Osteoblast (primary cell): Measurements from ENCODE around the gene KCNK5. TPM values are rescaled to one million over a fixed set of nuclear protein-coding genes. Genes with fewer than 3 reads are reported as not detected.

Source experiments
- DNase-seq: peaks from one replicate; pipeline ENCODE4 v3.0.0; 2011; ENCODE audit warnings: low spot score, mixed read lengths; ENCODE audit not compliant: insufficient read length; ENCODE audit errors: missing footprints
- H2AFZ ChIP-seq: 2 replicates; pipeline ENCODE4 v1.6.0; 2011; ENCODE audit warnings: mild to moderate bottlenecking, low read length
- H3K27ac ChIP-seq: 2 replicates; pipeline ENCODE4 v1.5.1; 2011; ENCODE audit warnings: mild to moderate bottlenecking, low read depth, low read length, moderate library complexity
- H3K27me3 ChIP-seq: 2 replicates; pipeline ENCODE4 v1.6.0; 2012; ENCODE audit warnings: mild to moderate bottlenecking, control low read depth, inconsistent platforms, low read length, moderate library complexity; ENCODE audit not compliant: insufficient read depth
- H3K36me3 ChIP-seq: 2 replicates; pipeline ENCODE4 v1.5.1; 2011; ENCODE audit warnings: mild to moderate bottlenecking, low read length, control low read depth, moderate library complexity; ENCODE audit not compliant: insufficient read depth
- H3K4me1 ChIP-seq: 2 replicates; pipeline ENCODE4 v1.5.1; 2011; ENCODE audit warnings: mild to moderate bottlenecking, low read length, control low read depth, moderate library complexity; ENCODE audit not compliant: insufficient read depth
- H3K4me2 ChIP-seq: 2 replicates; pipeline ENCODE4 v1.6.0; 2011; ENCODE audit warnings: mild to moderate bottlenecking, low read length; ENCODE audit not compliant: insufficient read depth
- H3K4me3 ChIP-seq: fragments of 200-600 bp; sonication (generic); 3 replicates; pipeline ENCODE4 v1.5.1; 2012; ENCODE audit warnings: mild to moderate bottlenecking, low read length, inconsistent platforms; ENCODE audit not compliant: insufficient read depth
- H3K79me2 ChIP-seq: 2 replicates; pipeline ENCODE4 v1.6.0; 2012; ENCODE audit warnings: mild to moderate bottlenecking, low read length, control low read depth, inconsistent platforms; ENCODE audit not compliant: insufficient read depth
- H3K9me3 ChIP-seq: 2 replicates; pipeline ENCODE4 v1.5.1; 2011; ENCODE audit warnings: low read depth, low read length, control low read depth
- H4K20me1 ChIP-seq: 2 replicates; pipeline ENCODE4 v1.6.0; 2012; ENCODE audit warnings: mild to moderate bottlenecking, low read length, control low read depth; ENCODE audit not compliant: insufficient read depth
- total RNA-seq: library from RNA; depleted of rRNA; stranded (reverse); fragments of >200 nt; gene quantifications from 2 replicates; pipeline ENCODE4 v1.2.3, GENCODE V29; 2012
- TF ChIP-seq, protein P1 (sequence below): IDR thresholded peaks from 2 replicates; pipeline ENCODE4 v1.5.1; 2011; ENCODE audit warnings: mild to moderate bottlenecking, low read depth, low read length, moderate library complexity; ENCODE audit errors: extremely low read depth

The KCNK5 gene
- total RNA-seq, 1 donor = not detected

- Histone ChIP-seq H3K4me1 (no peaks in the 10 kb centered on the region), H3K4me3 (no peak overlapping the region), H2AFZ (no peak overlapping the region), H3K4me2 (no peak overlapping the region), H3K9me3 (no peaks in the 10 kb centered on the region), H3K36me3 (no peaks in the 10 kb centered on the region), H4K20me1 (no peaks in the 10 kb centered on the region), H3K27me3 (no peaks in the 10 kb centered on the region), H3K79me2 (no peaks in the 10 kb centered on the region), H3K27ac (no peak overlapping the region)
- no peak for DNase-seq
- TF ChIP-seq, protein P1, sequence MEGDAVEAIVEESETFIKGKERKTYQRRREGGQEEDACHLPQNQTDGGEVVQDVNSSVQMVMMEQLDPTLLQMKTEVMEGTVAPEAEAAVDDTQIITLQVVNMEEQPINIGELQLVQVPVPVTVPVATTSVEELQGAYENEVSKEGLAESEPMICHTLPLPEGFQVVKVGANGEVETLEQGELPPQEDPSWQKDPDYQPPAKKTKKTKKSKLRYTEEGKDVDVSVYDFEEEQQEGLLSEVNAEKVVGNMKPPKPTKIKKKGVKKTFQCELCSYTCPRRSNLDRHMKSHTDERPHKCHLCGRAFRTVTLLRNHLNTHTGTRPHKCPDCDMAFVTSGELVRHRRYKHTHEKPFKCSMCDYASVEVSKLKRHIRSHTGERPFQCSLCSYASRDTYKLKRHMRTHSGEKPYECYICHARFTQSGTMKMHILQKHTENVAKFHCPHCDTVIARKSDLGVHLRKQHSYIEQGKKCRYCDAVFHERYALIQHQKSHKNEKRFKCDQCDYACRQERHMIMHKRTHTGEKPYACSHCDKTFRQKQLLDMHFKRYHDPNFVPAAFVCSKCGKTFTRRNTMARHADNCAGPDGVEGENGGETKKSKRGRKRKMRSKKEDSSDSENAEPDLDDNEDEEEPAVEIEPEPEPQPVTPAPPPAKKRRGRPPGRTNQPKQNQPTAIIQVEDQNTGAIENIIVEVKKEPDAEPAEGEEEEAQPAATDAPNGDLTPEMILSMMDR = no peak
Observed at GRCh38 chr6:39251406-39251805, 22.1 kb upstream of the KCNK5 start.

DNA sequence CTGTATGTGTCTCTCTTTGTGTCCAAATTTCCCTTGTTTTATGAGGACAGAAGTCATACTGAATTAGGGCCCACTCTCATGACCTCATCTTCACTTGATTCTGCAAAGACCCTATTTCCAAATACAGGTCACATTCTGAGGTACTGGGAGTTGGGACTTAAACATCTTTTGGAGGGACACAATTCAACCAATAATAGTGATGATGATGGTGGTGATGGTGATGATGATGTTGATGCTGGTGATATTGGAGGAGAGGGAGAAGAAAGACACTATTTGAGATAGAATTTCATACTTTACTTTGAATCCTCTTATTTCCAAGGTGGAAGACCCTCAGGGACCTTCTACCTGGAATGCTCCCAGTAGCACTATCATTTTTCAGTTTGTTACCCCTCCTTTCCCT lies 21.2 kb upstream of the KCNK5 start:
- Histone ChIP-seq H3K9me3 (no peaks in the 10 kb centered on the region), H3K4me3 (no peak overlapping the region), H3K27ac (no peak overlapping the region), H3K79me2 (no peaks in the 10 kb centered on the region), H3K27me3 (no peaks in the 10 kb centered on the region), H4K20me1 (no peaks in the 10 kb centered on the region), H3K36me3 (no peaks in the 10 kb centered on the region), H3K4me1 (no peaks in the 10 kb centered on the region), H3K4me2 (no peak overlapping the region), H2AFZ (no peak overlapping the region)
- TF ChIP-seq, protein P1 = no peak
- no peak for DNase-seq

GRCh38 chr6:39249278-39249677 lies 20.0 kb upstream of the KCNK5 start:
- Histone ChIP-seq H3K36me3 (no peaks in the 10 kb centered on the region), H3K79me2 (no peaks in the 10 kb centered on the region), H4K20me1 (no peaks in the 10 kb centered on the region), H3K27me3 (no peaks in the 10 kb centered on the region), H3K4me2 (no peak overlapping the region), H2AFZ (no peak overlapping the region), H3K4me3 (no peak overlapping the region), H3K27ac (no peak overlapping the region), H3K4me1 (no peaks in the 10 kb centered on the region), H3K9me3 (no peaks in the 10 kb centered on the region)
- DNase-seq = no peak
- TF ChIP-seq, protein P1 = no peak

DNA sequence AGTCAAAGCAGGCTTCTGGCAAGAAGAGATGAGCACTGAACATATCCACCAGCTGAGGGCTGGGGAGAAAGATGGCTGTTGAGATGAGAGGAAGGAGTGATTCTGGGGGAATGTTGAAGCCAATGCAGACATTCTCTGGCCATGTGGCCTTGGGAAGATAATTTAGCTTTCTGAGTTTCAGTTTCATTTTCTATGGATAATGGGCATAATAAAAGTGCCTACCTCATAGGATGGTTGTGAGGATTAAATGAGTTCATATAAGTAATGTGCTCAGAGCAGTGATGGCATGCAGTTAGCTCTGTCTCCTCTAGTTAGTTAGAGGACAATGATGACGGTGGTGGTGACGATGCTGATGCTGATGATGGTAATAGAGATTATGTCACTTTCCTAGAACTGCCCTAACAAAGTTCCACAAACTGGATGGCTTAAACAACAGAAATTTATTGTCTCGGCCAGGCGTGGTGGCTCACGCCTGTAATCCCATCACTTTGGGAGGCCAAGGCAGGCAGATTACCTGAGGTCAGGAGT lies 18.5 kb upstream of the KCNK5 start:
- peak; percentile 31 for DNase-seq

More for the DNA sequence above, 18.5 kb upstream of the KCNK5 start:
- H3K4me2 ChIP-seq = no peak overlapping the region
- H3K27me3 ChIP-seq = no peaks in the 10 kb centered on the region
- no peaks in the 10 kb centered on the region for H3K9me3 ChIP-seq
- no peak overlapping the region for H3K4me3 ChIP-seq
- H3K27ac ChIP-seq = no peak overlapping the region
- TF ChIP-seq, protein P1 = no peak
- H3K79me2 ChIP-seq = no peaks in the 10 kb centered on the region
- no peaks in the 10 kb centered on the region for H4K20me1 ChIP-seq
- no peak overlapping the region for H2AFZ ChIP-seq
- no peaks in the 10 kb centered on the region for H3K36me3 ChIP-seq
- no peaks in the 10 kb centered on the region for H3K4me1 ChIP-seq
